ENCODE measurements around the gene AUTS2.
"Not testable (repeated sequence)": the region's sequence is repeated elsewhere in the genome, so short reads cannot be mapped to it uniquely, and the experiment has no call there.

Gene AUTS2

GRCh38 chr7:70579397-70580097, 981.3 kb downstream of the AUTS2 start:
- DNase-seq, result no peak

- no peak for DNase-seq
These were observed 981.9 kb downstream of the AUTS2 start for GRCh38 chr7:70580161-70580560.

- no peak for DNase-seq
These were observed 984.9 kb downstream of the AUTS2 start for GRCh38 chr7:70582927-70583895.

GRCh38 chr7:70583965-70584883, 985.9 kb downstream of the AUTS2 start:
- DNase-seq, result no peak

GRCh38 chr7:70585071-70585470, 986.8 kb downstream of the AUTS2 start:
- DNase-seq, result no peak

- no peak for DNase-seq
These were observed 988.5 kb downstream of the AUTS2 start for GRCh38 chr7:70586822-70587221.

GRCh38 chr7:70587739-70588138, 989.5 kb downstream of the AUTS2 start:
- DNase-seq, result no peak

- no peak for DNase-seq
These were observed 990.1 kb downstream of the AUTS2 start for GRCh38 chr7:70588191-70588921.

- no peak for DNase-seq
These were observed 990.7 kb downstream of the AUTS2 start for GRCh38 chr7:70589010-70589409.

GRCh38 chr7:70589590-70589989, 991.3 kb downstream of the AUTS2 start:
- DNase-seq, result no peak

GRCh38 chr7:70590126-70590854, 992.0 kb downstream of the AUTS2 start:
- DNase-seq, result no peak

- DNase-seq, result no peak
These were observed 993.4 kb downstream of the AUTS2 start for GRCh38 chr7:70591643-70592042.

GRCh38 chr7:70592171-70592570, 993.9 kb downstream of the AUTS2 start:
- DNase-seq, result no peak

GRCh38 chr7:70594170-70594569, 995.9 kb downstream of the AUTS2 start:
- DNase-seq, result no peak

GRCh38 chr7:70594885-70595284, 996.6 kb downstream of the AUTS2 start:
- DNase-seq, result not testable (repeated sequence)

- DNase-seq, result no peak
These were observed 997.1 kb downstream of the AUTS2 start for GRCh38 chr7:70595370-70595754.

GRCh38 chr7:70595755-70596597, 997.7 kb downstream of the AUTS2 start:
- peak in 1 of 2 experiments; percentile 8 for DNase-seq

GRCh38 chr7:70596598-70596913, 998.3 kb downstream of the AUTS2 start:
- no peak for DNase-seq

GRCh38 chr7:70597066-70597465, 998.8 kb downstream of the AUTS2 start:
- DNase-seq, result no peak

- DNase-seq, result no peak
These were observed 1000.7 kb downstream of the AUTS2 start for GRCh38 chr7:70598976-70599375.

Measured in activated CD4-positive, alpha-beta T cell treated with anti-CD3 and anti-CD28 coated beads, Interleukin-2, amount 50 U/mL, for 48 hours (primary cell).